ENCODE measurements around the gene ACAA1. TPM values are rescaled to one million over a fixed set of nuclear protein-coding genes. Genes with fewer than 3 reads are reported as not detected.
A peak's percentile ranks its signal among the peaks of the same experiment; 100 is the strongest.

ACAA1 gene
- total and polyA plus RNA-seq, 9 of the 15 experiments (the other 6 are each of a cell fraction or from before 2014, with no cell fraction given), result 4.0 to 88.9 (median 57.2) TPM

DNA sequence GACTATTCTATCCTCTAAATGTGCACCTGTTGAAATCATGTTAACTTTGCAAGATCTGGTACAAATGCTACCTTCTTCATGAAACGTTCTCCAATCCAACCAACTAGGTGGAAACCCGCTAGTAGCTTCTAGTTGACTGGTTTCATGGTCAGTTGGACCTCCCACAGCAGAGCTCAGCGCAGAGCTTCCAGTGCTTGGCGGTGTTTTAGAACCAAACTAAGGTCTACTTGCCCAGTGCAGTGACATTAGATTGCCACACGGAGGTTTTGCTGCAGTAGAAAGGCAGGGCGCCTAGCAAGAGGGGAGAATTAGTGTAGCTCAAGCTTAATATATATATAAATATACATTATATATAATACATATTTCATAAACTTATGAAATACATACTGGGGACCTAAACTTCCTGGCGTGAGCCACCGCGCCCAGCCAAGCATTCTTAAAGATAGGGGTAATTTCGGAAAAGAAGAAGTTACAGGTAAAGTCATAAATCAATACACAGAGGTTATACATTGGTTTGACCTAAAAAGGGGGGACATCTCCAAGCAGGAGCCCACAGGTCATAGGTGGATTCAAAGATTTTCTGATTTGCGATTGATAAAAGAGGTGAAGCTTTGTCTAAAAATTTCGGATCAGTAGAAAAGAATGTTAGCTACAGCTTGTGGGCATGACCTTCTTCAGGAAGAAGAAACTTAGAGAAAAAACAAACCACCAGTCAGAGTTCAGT, 26.4 kb upstream of the ACAA1 start (continued):
- TF ChIP-seq, protein P1, sequence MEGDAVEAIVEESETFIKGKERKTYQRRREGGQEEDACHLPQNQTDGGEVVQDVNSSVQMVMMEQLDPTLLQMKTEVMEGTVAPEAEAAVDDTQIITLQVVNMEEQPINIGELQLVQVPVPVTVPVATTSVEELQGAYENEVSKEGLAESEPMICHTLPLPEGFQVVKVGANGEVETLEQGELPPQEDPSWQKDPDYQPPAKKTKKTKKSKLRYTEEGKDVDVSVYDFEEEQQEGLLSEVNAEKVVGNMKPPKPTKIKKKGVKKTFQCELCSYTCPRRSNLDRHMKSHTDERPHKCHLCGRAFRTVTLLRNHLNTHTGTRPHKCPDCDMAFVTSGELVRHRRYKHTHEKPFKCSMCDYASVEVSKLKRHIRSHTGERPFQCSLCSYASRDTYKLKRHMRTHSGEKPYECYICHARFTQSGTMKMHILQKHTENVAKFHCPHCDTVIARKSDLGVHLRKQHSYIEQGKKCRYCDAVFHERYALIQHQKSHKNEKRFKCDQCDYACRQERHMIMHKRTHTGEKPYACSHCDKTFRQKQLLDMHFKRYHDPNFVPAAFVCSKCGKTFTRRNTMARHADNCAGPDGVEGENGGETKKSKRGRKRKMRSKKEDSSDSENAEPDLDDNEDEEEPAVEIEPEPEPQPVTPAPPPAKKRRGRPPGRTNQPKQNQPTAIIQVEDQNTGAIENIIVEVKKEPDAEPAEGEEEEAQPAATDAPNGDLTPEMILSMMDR (IDR thresholded peaks at IDR 0.05 in 2 of 3, conservative IDR thresholded peaks at IDR 0.05 in 1 of 3; ENCODE audit: insufficient read depth in 2 of 3, low read depth in 1 of 3, low read length in 3 of 3), result peak; percentile 33 to 46 (median 43); a peak in 5 of 6 replicates
- no peak for TF ChIP-seq ARID4B (CRISPR knock-in tag; IDR thresholded peaks at IDR 0.05)
- TF ChIP-seq CHCHD3 (CRISPR knock-in tag; IDR thresholded peaks at IDR 0.05), result no peak
- TF ChIP-seq NR2C2 (CRISPR knock-in tag; IDR thresholded peaks at IDR 0.05), result no peak
- no peak for TF ChIP-seq NR2C2 (tag; IDR thresholded peaks at IDR 0.05)
- TF ChIP-seq HMBOX1 (IDR thresholded peaks at IDR 0.05), result peak; percentile 88
- no peak for TF ChIP-seq NR3C1 (CRISPR knock-in tag; IDR thresholded peaks at IDR 0.05)
- no peak for TF ChIP-seq CBFA2T3 (IDR thresholded peaks at IDR 0.05)
- TF ChIP-seq SUPT5H (IDR thresholded peaks at IDR 0.05), result no peak
- no peak for TF ChIP-seq CC2D1A (IDR thresholded peaks at IDR 0.05)
- TF ChIP-seq ZNF696 (CRISPR knock-in tag; conservative IDR thresholded peaks at IDR 0.05), result no peak
- TF ChIP-seq ZNF24 (IDR thresholded peaks at IDR 0.05), result no peak
- TF ChIP-seq YY1 (IDR thresholded peaks at IDR 0.05; ENCODE audit: borderline replicate concordance in 1 of 3, control insufficient read depth in 1 of 3, extremely low read depth in 1 of 3, insufficient read depth in 3 of 3, insufficient read length in 1 of 3, insufficient replicate concordance in 2 of 3, low read depth in 1 of 3, low read length in 2 of 3), result no peak
- TF ChIP-seq PCBP1 (IDR thresholded peaks at IDR 0.05; ENCODE audit: low read depth, low read length, poor library complexity, severe bottlenecking), result no peak
- no peak for TF ChIP-seq GABPB1 (CRISPR knock-in tag; IDR thresholded peaks at IDR 0.05)
- no peak for TF ChIP-seq HOXB6 (CRISPR knock-in tag; IDR thresholded peaks at IDR 0.05; ENCODE audit: borderline replicate concordance)
- TF ChIP-seq HCFC1 (IDR thresholded peaks at IDR 0.05; ENCODE audit: low read depth, low read length), result no peak
- TF ChIP-seq CHAMP1 (IDR thresholded peaks at IDR 0.05), result peak; percentile 67; the same call in 1 of the 2 replicates
- TF ChIP-seq EP300 (IDR thresholded peaks at IDR 0.05; ENCODE audit: low read length), result no peak

All from K562 (cell line).